ENCODE results near the gene TSPO.
"Not testable (repeated sequence)": the region's sequence is repeated elsewhere in the genome, so short reads cannot be mapped to it uniquely, and the experiment has no call there.

TSPO gene

GRCh38 chr22:43135565-43135964, 15.8 kb upstream of the TSPO start:
- no peak for DNase-seq (ENCODE audit: extremely low spot score)
- ChIA-PET POLR2A (no interaction called here), CTCF (interaction anchor here (1.2 kb wide), 1 partner anchor 96 kb away, joined by 3 read pairs; no protein-coding TSS in a partner anchor)
- no peak for TF ChIP-seq NFRKB (IDR thresholded peaks at IDR 0.05)
- no peak for TF ChIP-seq FOXK2 (IDR thresholded peaks at IDR 0.05)

- DNase-seq (ENCODE audit: extremely low spot score), result peak; percentile 65
- POLR2A ChIA-PET, result no interaction called here
- TF ChIP-seq FOXK2 (IDR thresholded peaks at IDR 0.05), result no peak
- no peak for TF ChIP-seq SUZ12 (IDR thresholded peaks at IDR 0.05)
- TF ChIP-seq L3MBTL2 (conservative IDR thresholded peaks at IDR 0.05), result no peak
- TF ChIP-seq FOXM1 (IDR thresholded peaks at IDR 0.05; ENCODE audit: borderline replicate concordance), result no peak
- no peak for TF ChIP-seq FOXA1 (IDR thresholded peaks at IDR 0.05)
- TF ChIP-seq ZNF384 (IDR thresholded peaks at IDR 0.05), result no peak
- TF ChIP-seq BHLHE40 (IDR thresholded peaks at IDR 0.05; ENCODE audit: borderline replicate concordance), result no peak
- no peak for TF ChIP-seq PKNOX1 (IDR thresholded peaks at IDR 0.05)
- TF ChIP-seq SP1 (IDR thresholded peaks at IDR 0.05), result no peak
- no peak for TF ChIP-seq TARDBP (IDR thresholded peaks at IDR 0.05)
- TF ChIP-seq LEF1 (IDR thresholded peaks at IDR 0.05; ENCODE audit: borderline replicate concordance), result no peak
- TF ChIP-seq CTBP1 (IDR thresholded peaks at IDR 0.05; ENCODE audit: borderline replicate concordance), result no peak
- no peak for TF ChIP-seq HDGF (IDR thresholded peaks at IDR 0.05; ENCODE audit: borderline replicate concordance)
- no peak for TF ChIP-seq NFRKB (IDR thresholded peaks at IDR 0.05)
- TF ChIP-seq ARNT (IDR thresholded peaks at IDR 0.05), result no peak
- CTCF ChIA-PET, result interaction anchor here (1.2 kb wide), 1 partner anchor 96 kb away, joined by 3 read pairs; no protein-coding TSS in a partner anchor
Measured at GRCh38 chr22:43136255-43136654, 15.1 kb upstream of the TSPO start.

GRCh38 chr22:43136801-43137200, 14.6 kb upstream of the TSPO start:
- TF ChIP-seq PKNOX1 (IDR thresholded peaks at IDR 0.05), result no peak
- no peak for TF ChIP-seq SP1 (IDR thresholded peaks at IDR 0.05)
- TF ChIP-seq FOXK2 (IDR thresholded peaks at IDR 0.05), result no peak
- no peak for TF ChIP-seq ZNF384 (IDR thresholded peaks at IDR 0.05)
- TF ChIP-seq L3MBTL2 (conservative IDR thresholded peaks at IDR 0.05), result no peak
- no peak for TF ChIP-seq CTBP1 (IDR thresholded peaks at IDR 0.05; ENCODE audit: borderline replicate concordance)
- TF ChIP-seq BHLHE40 (IDR thresholded peaks at IDR 0.05; ENCODE audit: borderline replicate concordance), result no peak
- TF ChIP-seq NFRKB (IDR thresholded peaks at IDR 0.05), result no peak
- no peak for TF ChIP-seq HDGF (IDR thresholded peaks at IDR 0.05; ENCODE audit: borderline replicate concordance)
- no peak for TF ChIP-seq LEF1 (IDR thresholded peaks at IDR 0.05; ENCODE audit: borderline replicate concordance)
- no peak for TF ChIP-seq FOXA1 (IDR thresholded peaks at IDR 0.05)
- TF ChIP-seq ARNT (IDR thresholded peaks at IDR 0.05), result no peak
- no peak for TF ChIP-seq TARDBP (IDR thresholded peaks at IDR 0.05)
- TF ChIP-seq ELF4 (IDR thresholded peaks at IDR 0.05), result no peak
- TF ChIP-seq SUZ12 (IDR thresholded peaks at IDR 0.05), result no peak
- no peak for TF ChIP-seq FOXM1 (IDR thresholded peaks at IDR 0.05; ENCODE audit: borderline replicate concordance)
- CTCF ChIA-PET, result no interaction called here
- POLR2A ChIA-PET, result no interaction called here
- no peak for DNase-seq (ENCODE audit: extremely low spot score)

GRCh38 chr22:43142880-43143562, 8.3 kb upstream of the TSPO start, which contains the start of gene MCAT:
Gene MCAT (minus strand): TSS chr22:43143398. CDS start chr22:43143348, 50 bp downstream.
- TF ChIP-seq ARNT (IDR thresholded peaks at IDR 0.05) (peak; percentile 51; the same call in 1 of the 2 replicates), SP1 (IDR thresholded peaks at IDR 0.05) (no peak), LEF1 (IDR thresholded peaks at IDR 0.05; ENCODE audit: borderline replicate concordance) (peak; percentile 45; the same call in 1 of the 2 replicates), ZNF384 (IDR thresholded peaks at IDR 0.05) (no peak), CTBP1 (IDR thresholded peaks at IDR 0.05; ENCODE audit: borderline replicate concordance) (peak; percentile 78), L3MBTL2 (conservative IDR thresholded peaks at IDR 0.05) (peak; percentile 6)
- CTCF ChIA-PET, result interaction anchor here (0.7 kb wide), 1 partner anchor 260 kb away, joined by 3 read pairs; no protein-coding TSS in a partner anchor
- POLR2A ChIA-PET, result interaction anchor here (0.7 to 2.9 kb wide), 4 partner anchors 12 to 44 kb away, joined by 3 to 8 read pairs (median 4); partner anchors contain the start of gene TTLL12
- peak; percentile 86 for DNase-seq (ENCODE audit: extremely low spot score)

GRCh38 chr22:43144949-43145348, 6.4 kb upstream of the TSPO start:
- POLR2A ChIA-PET, result interaction anchor here (2.9 kb wide), 1 partner anchor 42 kb away, joined by 8 read pairs; the partner anchor contains the start of gene TTLL12

GRCh38 chr22:43145371-43145770, 6.0 kb upstream of the TSPO start:
- POLR2A ChIA-PET, result interaction anchor here (2.9 kb wide), 1 partner anchor 42 kb away, joined by 8 read pairs; the partner anchor contains the start of gene TTLL12
- CTCF ChIA-PET; DNase-seq (ENCODE audit: extremely low spot score): not testable (repeated sequence)

More at GRCh38 chr22:43144949-43145348, 6.4 kb upstream of the TSPO start:
- DNase-seq (ENCODE audit: extremely low spot score), result no peak
- CTCF ChIA-PET, result no interaction called here
- no peak for TF ChIP-seq NFRKB (IDR thresholded peaks at IDR 0.05)

GRCh38 chr22:43146332-43146731, 5.0 kb upstream of the TSPO start:
- CTCF ChIA-PET; POLR2A ChIA-PET; DNase-seq (ENCODE audit: extremely low spot score): not testable (repeated sequence)

- no peak for DNase-seq (ENCODE audit: extremely low spot score)
- TF ChIP-seq FOXA1 (IDR thresholded peaks at IDR 0.05), result no peak
- ChIA-PET CTCF (no interaction called here), POLR2A (no interaction called here)
Measured at GRCh38 chr22:43147821-43148220, 3.5 kb upstream of the TSPO start.
